ENCODE data around the gene LYPD6B. TPM values are rescaled to one million over a fixed set of nuclear protein-coding genes. Genes with fewer than 3 reads are reported as not detected.

LYPD6B gene
- total RNA-seq, 1 experiment from 2014 or later, result 2.0 TPM

DNA sequence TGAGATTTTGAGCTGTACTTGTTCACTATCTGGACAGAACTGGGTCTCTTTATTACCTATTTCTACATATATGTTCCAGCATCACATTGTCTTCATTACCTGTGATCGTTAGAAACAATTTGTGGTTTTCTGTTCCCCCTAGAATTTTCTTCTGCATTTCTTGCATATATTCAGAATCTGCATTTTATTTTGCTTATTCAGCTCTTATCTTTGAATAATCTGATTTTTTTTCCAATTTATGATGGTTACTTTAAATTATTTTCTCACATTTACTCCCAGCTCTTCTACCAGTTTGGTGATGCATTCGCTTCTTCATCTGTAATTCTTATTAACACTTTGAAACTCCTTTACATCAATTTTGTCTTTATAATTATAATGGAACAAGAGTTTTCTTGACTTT is 55.1 kb downstream of the LYPD6B start:
- no peaks in the 10 kb centered on the region for H3K9me3 ChIP-seq (ENCODE audit: control insufficient read depth, low read depth, low read length)
- no peaks in the 10 kb centered on the region for H3K4me1 ChIP-seq (ENCODE audit: insufficient read depth, low read length)
- H3K23me2 ChIP-seq (ENCODE audit: insufficient read length, low read depth, low read length, poor library complexity, severe bottlenecking), result no peaks in the 10 kb centered on the region
- H3K14ac ChIP-seq (ENCODE audit: insufficient read depth, low read length), result no peak overlapping the region
- no peak for DNase-seq
- no peak overlapping the region for H2BK120ac ChIP-seq (ENCODE audit: low read depth, low read length, poor library complexity, severe bottlenecking)
- H3K79me1 ChIP-seq (ENCODE audit: insufficient read depth, low read depth, low read length, poor library complexity, severe bottlenecking), result no peaks in the 10 kb centered on the region
- H3K56ac ChIP-seq (ENCODE audit: insufficient read length, low read depth, low read length), result no peak overlapping the region
- no peak overlapping the region for H3K23ac ChIP-seq (ENCODE audit: insufficient read length, low read depth, low read length)
- WGBS (ENCODE audit: extremely low coverage, insufficient read length, low lambda C conversion rate), result no CpG with 5 or more reads among the region's 2 CpGs
- H2AK5ac ChIP-seq (ENCODE audit: insufficient read length, low read length), result no peak overlapping the region
- no peak overlapping the region for H3T11ph ChIP-seq (ENCODE audit: low read length)
- no peak overlapping the region for H4K8ac ChIP-seq (replicated peaks; ENCODE audit: insufficient read length, low read depth, low read length)
- no peak overlapping the region for H3K4me2 ChIP-seq (ENCODE audit: insufficient read depth, insufficient read length, low read length)
- Mint-ChIP-seq H3K4me1 (peaks cover 0 to 2% of the 10 kb centered on the region in 2 experiments; a peak in 1 of 4 replicates), H3K27ac (no peak overlapping the region), H3K4me3 (no peak overlapping the region), H3K36me3 (ENCODE audit: insufficient read depth in 1 of 3, low read depth in 3 of 3) (no peaks in the 10 kb centered on the region), H3K9me3 (no peaks in the 10 kb centered on the region), H3K27me3 (ENCODE audit: low read depth) (peaks cover 5% of the 10 kb centered on the region)
- H2BK12ac ChIP-seq (ENCODE audit: insufficient read length, low read depth, low read length), result no peak overlapping the region
- TF ChIP-seq, protein P1, sequence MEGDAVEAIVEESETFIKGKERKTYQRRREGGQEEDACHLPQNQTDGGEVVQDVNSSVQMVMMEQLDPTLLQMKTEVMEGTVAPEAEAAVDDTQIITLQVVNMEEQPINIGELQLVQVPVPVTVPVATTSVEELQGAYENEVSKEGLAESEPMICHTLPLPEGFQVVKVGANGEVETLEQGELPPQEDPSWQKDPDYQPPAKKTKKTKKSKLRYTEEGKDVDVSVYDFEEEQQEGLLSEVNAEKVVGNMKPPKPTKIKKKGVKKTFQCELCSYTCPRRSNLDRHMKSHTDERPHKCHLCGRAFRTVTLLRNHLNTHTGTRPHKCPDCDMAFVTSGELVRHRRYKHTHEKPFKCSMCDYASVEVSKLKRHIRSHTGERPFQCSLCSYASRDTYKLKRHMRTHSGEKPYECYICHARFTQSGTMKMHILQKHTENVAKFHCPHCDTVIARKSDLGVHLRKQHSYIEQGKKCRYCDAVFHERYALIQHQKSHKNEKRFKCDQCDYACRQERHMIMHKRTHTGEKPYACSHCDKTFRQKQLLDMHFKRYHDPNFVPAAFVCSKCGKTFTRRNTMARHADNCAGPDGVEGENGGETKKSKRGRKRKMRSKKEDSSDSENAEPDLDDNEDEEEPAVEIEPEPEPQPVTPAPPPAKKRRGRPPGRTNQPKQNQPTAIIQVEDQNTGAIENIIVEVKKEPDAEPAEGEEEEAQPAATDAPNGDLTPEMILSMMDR (conservative IDR thresholded peaks at IDR 0.05), result no peak
- H2BK15ac ChIP-seq (ENCODE audit: low read depth, low read length), result no peak overlapping the region
- no peak overlapping the region for H2BK20ac ChIP-seq (ENCODE audit: low read depth, low read length, poor library complexity, severe bottlenecking)
- H4K5ac ChIP-seq (ENCODE audit: insufficient read length, low read depth, low read length), result no peak overlapping the region
- H3K18ac ChIP-seq (ENCODE audit: insufficient read length, low read depth, low read length), result no peak overlapping the region
- no peak overlapping the region for H2AFZ ChIP-seq (ENCODE audit: low read length)
- H4K20me1 ChIP-seq (ENCODE audit: control insufficient read depth, insufficient read depth, insufficient read length), result no peaks in the 10 kb centered on the region
- H4K91ac ChIP-seq (ENCODE audit: insufficient read length, low read depth, low read length), result no peak overlapping the region
- no peaks in the 10 kb centered on the region for H3K27me3 ChIP-seq (ENCODE audit: insufficient read depth, low read length)
- no peak overlapping the region for H3K9ac ChIP-seq (ENCODE audit: extremely low read depth, insufficient read length, low read length)
- H2BK5ac ChIP-seq (ENCODE audit: insufficient read length, low read length), result no peak overlapping the region
- H3K4ac ChIP-seq (ENCODE audit: low read depth, low read length), result no peak overlapping the region
- H3K27ac ChIP-seq (ENCODE audit: insufficient read length, low read depth, low read length), result no peak overlapping the region
- H3K79me2 ChIP-seq (ENCODE audit: insufficient read depth, low read length), result no peaks in the 10 kb centered on the region

Measured in H9 (cell line).